SK-MEL-5 (cell line): ENCODE measurements around the gene ZFYVE26. TPM values are rescaled to one million over a fixed set of nuclear protein-coding genes. Genes with fewer than 3 reads are reported as not detected.
"Not testable (repeated sequence)": the region's sequence is repeated elsewhere in the genome, so short reads cannot be mapped to it uniquely, and the experiment has no call there.

ENCODE experiments used
- DNase-seq: peaks from one replicate; pipeline ENCODE4 v3.0.0-alpha.2; 2016; ENCODE audit warnings: low read depth, low spot score
- in situ Hi-C: cut with HindIII; loops from 2 replicates; pipeline ENCODE4 v1.10.0; 2016; ENCODE audit warnings: low sequenced_read_pairs, high pct_unique_total_duplicates, low pct_unique_long_range_greater_than_20kb
- total RNA-seq: library from RNA; depleted of rRNA; stranded (reverse); fragments of >200 nt; shearing (Covaris generic); gene quantifications from 2 replicates; pipeline ENCODE4 v1.2.3, GENCODE V29; 2014

ZFYVE26 gene
- total RNA-seq, 1 experiment from 2014 or later: 85.2 TPM

DNA sequence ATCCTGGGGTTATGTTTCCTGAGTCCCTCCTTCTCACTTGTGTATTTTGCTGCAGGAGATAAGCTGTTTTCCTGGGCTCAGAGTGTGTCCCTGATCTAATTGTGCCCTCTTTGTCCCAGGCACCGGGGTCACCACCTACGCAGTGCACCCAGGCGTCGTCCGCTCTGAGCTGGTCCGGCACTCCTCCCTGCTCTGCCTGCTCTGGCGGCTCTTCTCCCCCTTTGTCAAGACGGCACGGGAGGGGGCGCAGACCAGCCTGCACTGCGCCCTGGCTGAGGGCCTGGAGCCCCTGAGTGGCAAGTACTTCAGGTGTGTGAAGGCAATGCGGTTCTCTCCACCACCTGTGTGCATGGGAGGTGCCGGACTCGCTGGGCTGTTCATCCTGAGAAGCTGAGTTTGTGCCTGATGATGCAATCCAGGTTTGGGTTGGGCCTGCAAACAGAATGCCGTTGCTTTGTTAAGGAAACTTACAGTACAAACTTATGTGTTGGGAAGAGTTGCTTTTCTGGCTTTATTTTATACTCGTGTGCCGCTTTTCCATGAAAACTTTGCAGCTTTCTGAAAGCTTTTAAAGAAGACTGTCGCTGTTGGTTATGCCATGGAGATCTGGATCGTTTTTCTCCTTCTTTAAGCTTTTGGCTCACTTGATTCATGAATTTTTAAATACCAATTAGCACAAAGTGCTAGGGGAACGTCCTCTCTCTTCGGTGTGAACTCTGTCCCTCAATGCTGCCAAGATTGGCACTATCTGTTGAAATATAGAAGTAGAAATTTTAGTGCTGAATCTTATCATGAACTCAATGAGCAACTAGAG lies 87.1 kb downstream of the ZFYVE26 start:
- in situ Hi-C loops: no loop called here

GRCh38 chr14:67728258-67728657 lies 88.1 kb downstream of the ZFYVE26 start:
- DNase-seq: no peak
- in situ Hi-C loops: no loop called here

More for the DNA sequence above, 87.1 kb downstream of the ZFYVE26 start:
- DNase-seq: no peak

DNA sequence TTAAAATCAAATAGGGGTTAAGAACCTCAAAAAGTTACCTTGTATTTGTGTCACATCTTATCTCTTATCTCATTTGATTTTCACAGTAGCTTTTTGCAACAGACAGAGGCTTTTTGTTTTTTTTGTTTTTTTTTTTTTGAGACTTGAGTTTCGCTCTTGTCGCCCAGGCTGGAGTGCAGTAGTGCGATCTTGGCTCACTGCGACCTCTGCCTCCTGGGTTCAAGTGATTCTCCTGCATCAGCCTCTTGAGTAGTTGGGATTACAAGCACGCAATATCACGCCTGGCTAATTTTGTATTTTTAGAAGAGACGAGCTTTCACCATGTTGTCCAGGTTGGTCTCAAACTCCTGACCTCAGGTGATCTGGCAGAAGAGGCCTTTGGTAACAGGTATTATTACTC lies 89.0 kb downstream of the ZFYVE26 start:
- DNase-seq: no peak

DNA sequence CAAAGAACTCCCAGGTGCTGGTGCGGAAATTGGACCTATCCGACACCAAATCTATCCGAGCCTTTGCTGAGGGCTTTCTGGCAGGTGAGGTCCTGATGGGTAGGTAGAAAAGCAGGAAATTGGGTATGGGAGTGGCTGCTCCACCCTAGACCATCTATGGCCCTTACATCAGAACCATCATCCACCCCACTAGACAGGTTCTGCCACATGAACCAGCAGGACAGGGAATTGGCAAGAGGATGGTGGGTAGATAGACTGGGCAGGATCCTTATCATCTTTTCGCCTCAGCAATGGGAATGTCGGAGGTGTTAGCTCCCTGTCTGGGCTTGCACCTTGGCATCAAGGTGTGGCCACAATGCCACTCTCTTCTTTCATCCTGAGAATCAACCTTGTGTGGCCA lies 91.2 kb downstream of the ZFYVE26 start:
- DNase-seq: no peak
- in situ Hi-C loops: no loop called here

More for the DNA sequence above, 89.0 kb downstream of the ZFYVE26 start:
- in situ Hi-C loops: no loop called here

DNA sequence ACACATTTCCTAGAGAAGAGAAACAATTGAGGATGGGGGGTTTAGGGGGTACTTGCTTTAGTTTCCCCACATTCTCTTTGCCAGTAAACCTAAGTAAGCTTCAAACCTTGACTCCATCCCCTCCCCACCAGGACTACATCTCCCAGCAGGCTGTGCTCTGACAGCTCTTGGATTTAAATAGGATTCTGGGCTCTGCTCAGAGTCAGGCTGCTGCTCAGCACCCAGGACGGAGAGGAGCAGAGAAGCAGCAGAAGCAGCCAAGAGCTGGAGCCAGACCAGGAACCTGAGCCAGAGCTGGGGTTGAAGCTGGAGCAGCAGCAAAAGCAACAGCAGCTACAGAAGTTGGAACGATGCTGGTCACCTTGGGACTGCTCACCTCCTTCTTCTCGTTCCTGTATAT lies 94.1 kb downstream of the ZFYVE26 start:
- peak; percentile 45 for DNase-seq
- in situ Hi-C loops: no loop called here

- DNase-seq: no peak
- in situ Hi-C loops: no loop called here
These were observed 94.5 kb downstream of the ZFYVE26 start for GRCh38 chr14:67721875-67722274.

- in situ Hi-C loops: no loop called here
- peak; percentile 43 for DNase-seq
These were observed 96.5 kb downstream of the ZFYVE26 start for GRCh38 chr14:67719866-67720265.

GRCh38 chr14:67719385-67719784 lies 97.0 kb downstream of the ZFYVE26 start:
- DNase-seq, in situ Hi-C loops: not testable (repeated sequence)

GRCh38 chr14:67718265-67718664 lies 98.1 kb downstream of the ZFYVE26 start:
- in situ Hi-C loops: no loop called here
- DNase-seq: no peak

DNA sequence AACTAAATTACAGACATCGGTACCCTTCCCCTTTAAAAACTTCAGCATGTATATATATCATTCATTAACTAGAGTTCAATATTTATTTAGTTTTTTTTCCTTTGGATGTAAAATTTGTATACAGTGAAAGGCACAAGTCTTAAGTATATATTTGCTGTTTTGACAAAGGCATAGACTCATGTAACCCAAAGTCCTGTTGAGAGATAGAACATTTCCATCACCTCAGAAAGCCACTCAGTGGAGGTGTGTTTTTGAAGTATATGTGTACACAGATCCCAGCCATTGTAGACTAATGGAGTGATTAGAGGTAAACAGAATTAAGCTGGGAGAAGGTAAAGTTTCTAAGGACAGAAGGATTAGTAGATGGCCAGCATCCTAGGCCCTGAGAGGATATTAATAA lies 99.3 kb downstream of the ZFYVE26 start:
- in situ Hi-C loops: no loop called here
- no peak for DNase-seq

DNA sequence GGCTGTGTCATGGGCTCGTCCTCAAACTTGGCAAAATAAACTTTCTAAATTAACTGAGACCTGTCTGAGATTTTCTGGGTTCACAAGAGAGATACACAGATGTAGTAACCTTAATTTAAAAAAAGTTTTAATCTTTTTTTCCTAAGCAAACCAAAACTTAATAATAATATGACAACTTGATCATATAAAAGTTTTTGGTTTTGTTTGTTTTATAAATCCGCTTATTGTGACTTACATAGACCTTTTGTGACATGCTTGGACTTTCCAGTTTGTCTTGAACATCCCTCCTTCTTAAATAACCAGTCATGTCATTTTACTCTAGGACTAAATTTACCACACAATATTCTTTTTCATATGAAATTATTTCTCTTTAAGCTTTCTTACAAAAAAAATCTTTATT lies 106.2 kb downstream of the ZFYVE26 start:
- DNase-seq: no peak

DNA sequence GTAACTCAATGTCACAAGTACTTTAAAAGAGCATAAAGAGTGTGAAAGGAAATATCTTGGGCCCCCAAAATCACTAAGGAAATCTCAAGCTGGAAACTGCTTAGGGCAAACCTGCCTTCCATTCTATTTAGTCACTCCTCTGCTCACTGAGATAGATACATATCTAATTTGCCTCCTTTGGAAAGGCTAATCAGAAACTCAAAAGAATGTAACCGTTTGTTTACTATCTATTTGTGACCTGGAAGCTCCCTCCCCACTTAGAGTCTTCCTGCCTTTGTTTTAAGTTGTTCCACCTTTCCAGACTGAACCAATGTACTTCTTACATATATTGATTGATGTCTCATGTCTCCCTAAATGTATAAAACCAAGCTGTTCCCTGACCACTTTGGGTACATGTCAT lies 106.6 kb downstream of the ZFYVE26 start:
- in situ Hi-C loops, DNase-seq: not testable (repeated sequence)

More for the DNA sequence above, 106.2 kb downstream of the ZFYVE26 start:
- in situ Hi-C loops: no loop called here

DNA sequence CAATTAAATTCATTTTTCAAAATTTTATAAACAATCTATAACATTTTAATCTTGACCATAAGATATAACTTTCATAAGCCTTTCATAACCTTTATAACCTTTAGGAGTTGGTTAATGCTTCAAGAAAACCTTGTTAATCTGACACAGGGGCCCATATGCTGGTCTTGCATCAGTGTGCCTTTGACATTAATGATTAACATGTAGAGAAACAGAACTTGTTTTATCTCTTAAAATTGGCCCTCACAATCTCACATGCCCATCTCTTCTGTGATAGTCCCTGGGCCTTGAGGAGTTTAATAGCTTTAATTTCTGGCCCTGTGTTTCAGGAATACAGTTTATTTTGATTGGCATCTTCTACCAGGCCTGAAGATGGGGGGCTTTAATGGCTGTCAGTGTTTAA lies 107.0 kb downstream of the ZFYVE26 start:
- DNase-seq, in situ Hi-C loops: not testable (repeated sequence)

DNA sequence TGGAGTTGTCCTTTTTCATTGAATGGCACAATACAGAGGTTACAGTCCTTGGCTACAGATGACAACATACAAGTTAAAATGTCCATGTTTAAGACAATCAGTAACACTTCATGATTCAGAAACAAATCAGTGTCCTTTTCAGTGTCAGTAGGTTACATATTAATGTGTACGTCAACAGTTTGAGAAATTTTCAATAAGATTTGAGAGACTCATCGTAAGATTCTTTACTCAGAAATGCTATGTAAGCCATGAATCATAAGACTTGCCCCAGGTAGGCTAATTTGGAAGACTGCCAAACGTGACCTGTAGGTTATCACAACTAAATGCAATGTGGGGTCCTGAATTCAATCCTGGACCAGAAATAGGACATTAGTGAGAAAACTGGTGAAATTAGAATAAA lies 111.2 kb downstream of the ZFYVE26 start:
- in situ Hi-C loops: no loop called here
- no peak for DNase-seq

GRCh38 chr14:67704484-67705089 lies 111.8 kb downstream of the ZFYVE26 start:
- in situ Hi-C loops: no loop called here
- DNase-seq: peak; percentile 94

GRCh38 chr14:67703997-67704396 lies 112.4 kb downstream of the ZFYVE26 start:
- in situ Hi-C loops: no loop called here
- no peak for DNase-seq

DNA sequence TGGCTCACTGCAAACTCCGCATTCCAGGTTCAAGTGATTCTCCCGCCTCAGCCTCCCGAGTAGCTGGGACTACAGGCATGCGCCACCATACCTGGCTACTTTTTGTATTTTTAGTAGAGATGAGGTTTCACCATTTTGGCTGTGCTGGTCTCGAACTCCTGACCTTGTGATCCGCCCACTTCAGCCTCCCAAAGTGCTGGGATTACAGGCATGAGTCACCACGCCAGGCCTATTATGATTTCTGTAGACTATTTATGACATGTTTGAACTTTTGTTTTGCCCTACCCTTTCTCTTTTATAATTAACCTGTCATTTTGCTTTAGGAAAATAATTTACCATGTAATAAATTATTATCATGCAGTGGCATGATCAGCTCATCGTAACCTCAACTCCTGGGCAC lies 114.9 kb downstream of the ZFYVE26 start, which contains the start of gene RDH12:
Gene RDH12 (plus strand): TSS at position 395 of the 400 bp plus-strand sequence. CDS start 20,757 bp downstream, outside the sequence.
- in situ Hi-C loops, DNase-seq: not testable (repeated sequence)

DNA sequence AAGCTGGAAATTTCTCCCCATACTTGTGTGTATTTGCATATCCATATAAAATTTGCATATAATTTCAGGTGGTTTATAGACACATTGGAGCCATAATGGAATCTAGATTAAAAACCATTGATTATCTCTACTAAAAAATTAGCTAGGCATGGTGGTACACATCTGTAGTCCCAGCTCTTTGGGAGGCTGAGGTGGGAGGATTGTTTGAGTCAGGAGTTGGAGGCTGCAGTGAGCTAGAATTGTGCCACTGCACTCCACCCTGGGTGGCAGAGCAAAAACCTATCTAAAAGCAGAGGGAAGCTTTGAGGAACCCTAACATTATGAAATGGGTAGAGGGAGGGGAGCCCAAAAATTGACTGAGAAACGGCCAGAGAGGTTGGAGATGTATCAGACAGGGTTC lies 118.2 kb downstream of the ZFYVE26 start:
- DNase-seq: no peak
- in situ Hi-C loops: no loop called here

DNA sequence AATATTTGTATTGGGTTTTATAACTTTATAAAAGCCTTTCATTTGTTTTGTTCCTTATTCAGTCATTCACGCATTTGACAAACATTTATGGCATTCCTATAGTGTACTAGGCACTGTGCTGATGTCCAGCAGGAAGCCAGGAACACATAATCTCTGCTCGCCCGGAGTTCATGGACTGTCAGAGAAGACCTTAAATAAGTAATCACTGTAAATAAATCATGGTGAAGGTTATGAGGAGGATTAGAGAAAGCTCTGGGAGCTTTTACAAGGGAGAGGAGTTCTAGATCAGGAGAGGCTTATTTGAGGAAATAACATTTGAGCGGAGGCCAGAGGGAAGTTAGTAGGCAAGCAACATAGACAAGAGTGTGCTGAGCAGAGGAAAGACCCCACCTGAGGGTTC lies 119.4 kb downstream of the ZFYVE26 start:
- in situ Hi-C loops: no loop called here
- no peak for DNase-seq
